HK-2 (cell line): ENCODE data around the gene GJB1.
"Not testable (repeated sequence)": the region's sequence is repeated elsewhere in the genome, so short reads cannot be mapped to it uniquely, and the experiment has no call there.

Experiments used
- DNase-seq: peaks from one replicate; pipeline ENCODE4 v3.0.0-alpha.2; 2018; ENCODE audit not compliant: unreplicated experiment

Gene GJB1

DNA sequence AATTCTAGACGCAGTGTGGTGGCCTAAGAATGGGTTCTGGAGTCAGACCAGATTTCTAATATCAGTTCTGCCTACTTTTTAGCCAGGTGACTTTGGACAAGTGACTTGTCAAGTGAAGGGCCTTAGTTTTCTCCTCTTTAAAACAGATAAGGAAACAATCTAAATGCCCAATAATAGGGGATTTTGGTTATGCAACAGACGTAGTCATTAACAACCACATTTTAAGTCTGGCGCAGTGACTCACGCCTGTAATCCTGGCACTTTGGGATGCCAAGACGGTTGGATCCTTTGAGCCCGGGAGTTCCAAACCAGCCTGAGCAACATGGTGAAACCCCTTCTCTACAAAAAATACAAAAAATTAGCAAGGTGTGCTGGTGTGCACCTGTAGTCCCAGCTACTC lies 33.0 kb downstream of the GJB1 start:
- no peak for DNase-seq

DNA sequence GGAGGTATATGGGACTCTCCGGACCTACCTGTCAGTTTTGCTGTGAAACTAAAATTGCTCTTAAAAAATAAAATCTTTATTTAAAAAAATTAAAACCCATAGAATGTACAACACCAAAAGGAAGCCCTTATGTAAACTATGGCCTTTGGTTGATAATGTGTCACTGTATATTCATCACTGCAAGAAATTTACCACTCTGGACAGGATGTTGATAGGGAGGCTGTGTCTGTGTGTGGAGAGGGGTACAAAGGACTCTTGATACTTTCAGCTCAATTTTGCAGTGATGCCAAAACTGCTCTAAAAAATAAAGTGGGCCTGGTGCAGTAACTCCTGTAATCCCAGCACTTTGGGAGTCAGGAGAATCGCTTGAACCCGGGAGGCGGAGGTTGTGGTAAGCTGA lies 33.8 kb downstream of the GJB1 start:
- DNase-seq, result no peak

DNA sequence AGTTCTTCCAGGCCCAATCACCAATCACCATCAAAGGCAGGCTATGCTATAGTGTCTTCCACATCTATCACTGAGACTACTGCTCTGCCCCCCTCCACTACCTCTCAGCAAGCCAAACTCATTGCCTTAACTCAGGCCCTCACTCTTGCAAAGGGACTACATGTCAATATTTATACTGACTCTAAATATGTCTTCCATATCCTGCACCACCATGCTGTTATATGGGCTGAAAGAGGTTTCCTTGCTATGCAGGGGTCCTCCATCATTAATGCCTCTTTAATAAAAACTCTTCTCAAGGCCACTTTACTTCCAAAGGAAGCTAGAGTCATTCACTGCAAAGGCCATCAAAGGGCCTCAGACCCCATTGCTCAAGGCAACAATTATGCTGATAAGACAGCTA lies 45.6 kb downstream of the GJB1 start:
- not testable (repeated sequence) for DNase-seq

DNA sequence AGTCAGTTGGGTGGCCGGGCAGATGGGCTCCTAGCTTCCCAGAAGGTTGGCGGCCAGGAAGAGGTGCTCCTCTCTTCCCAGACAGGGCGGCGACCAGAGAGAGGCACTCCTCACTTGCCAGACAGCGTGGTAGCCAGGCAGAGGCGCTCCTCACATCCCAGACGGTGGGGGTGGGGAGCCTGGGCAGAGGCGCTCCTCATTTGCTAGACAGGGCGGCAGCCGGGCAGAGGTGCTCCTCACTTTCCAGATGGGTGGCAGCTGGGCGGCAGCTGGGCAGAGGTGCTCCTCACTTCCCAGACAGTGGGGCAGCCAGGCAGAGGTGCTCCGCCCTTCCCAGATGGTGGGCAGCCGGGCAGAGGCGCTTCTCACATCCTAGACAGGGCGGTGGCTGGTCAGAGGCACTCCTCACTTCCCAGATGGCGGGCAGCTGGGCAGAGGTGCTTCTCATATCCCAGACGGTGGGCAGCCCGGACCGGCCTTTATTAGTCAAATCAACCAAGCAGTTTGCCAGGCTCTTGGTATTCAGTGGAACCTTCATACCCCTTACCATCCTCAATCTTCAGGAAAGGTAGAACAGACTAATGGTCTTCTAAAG lies 46.9 kb downstream of the GJB1 start:
- no peak for DNase-seq

DNA sequence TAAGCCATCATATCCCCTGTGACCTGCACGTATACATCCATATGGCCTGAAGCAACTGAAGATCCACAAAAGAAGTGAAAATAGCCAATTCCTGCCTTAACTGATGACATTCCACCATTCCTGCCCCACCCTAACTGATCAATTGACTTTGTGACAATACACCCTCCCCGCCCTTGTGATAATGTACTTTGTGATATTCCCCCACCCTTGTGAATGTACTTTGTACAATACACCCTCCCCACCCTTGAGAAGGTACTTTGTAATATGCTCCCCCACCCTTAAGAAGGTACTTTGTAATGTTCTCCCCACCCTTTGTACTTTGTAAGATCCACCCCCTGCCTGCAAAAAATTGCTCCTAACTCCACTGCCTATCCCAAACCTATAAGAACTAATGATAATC lies 49.3 kb downstream of the GJB1 start:
- not testable (repeated sequence) for DNase-seq
